WTC11 (cell line): Measurements from ENCODE around the gene EXOSC2. TPM values are rescaled to one million over a fixed set of nuclear protein-coding genes. Genes with fewer than 3 reads are reported as not detected.

Source experiments
- ATAC-seq: fragments of 200-7000 bp; cut with Tn5 transposase; 2 replicates; pipeline ENCODE4 v1.10.0; 2021; ENCODE audit warnings: mild to moderate bottlenecking, moderate library complexity
- CTCF ChIA-PET: fragments of 300-600 bp; sonication (Branson Sonifier 250); formaldehyde crosslinking; loops from one replicate; lab custom pipeline; 2021; ENCODE audit warnings: antibody characterized with exemption; lab: Charles Lee
- POLR2A ChIA-PET: fragments of 350-600 bp; sonication (Branson Sonifier 250); formaldehyde crosslinking; loops from one replicate; lab custom pipeline; 2021; ENCODE audit warnings: antibody characterized with exemption; lab: Charles Lee
- DNase-seq: peaks from one replicate; pipeline ENCODE4 v3.0.0; 2021; ENCODE audit warnings: low spot score
- H3K27ac Mint-ChIP-seq: 2 replicates; pipeline ENCODE4 v1.8.0; 2021; ENCODE audit warnings: mixed read lengths
- H3K27me3 Mint-ChIP-seq: 2 replicates; pipeline ENCODE4 v1.8.0; 2021; ENCODE audit warnings: low read depth, mild to moderate bottlenecking, moderate library complexity, mixed read lengths
- H3K36me3 Mint-ChIP-seq: 2 replicates; pipeline ENCODE4 v1.8.0; 2021; ENCODE audit warnings: mixed read lengths
- H3K4me1 Mint-ChIP-seq: 2 replicates; pipeline ENCODE4 v1.8.0; 2022; ENCODE audit warnings: mixed read lengths
- H3K4me3 Mint-ChIP-seq: 2 replicates; pipeline ENCODE4 v1.8.0; 2021; ENCODE audit warnings: mild to moderate bottlenecking, moderate library complexity, mixed read lengths
- H3K9me3 Mint-ChIP-seq: 2 replicates; pipeline ENCODE4 v1.8.0; 2021; ENCODE audit warnings: mixed read lengths
- ELF4 ChIP-seq: sonication (generic); formaldehyde crosslinking; IDR thresholded peaks from 2 replicates; pipeline ENCODE4 v1.8.1; 2022; ENCODE audit warnings: low read depth, mild to moderate bottlenecking, moderate library complexity, missing genetic modification reagents
- ETV6 ChIP-seq: sonication (generic); formaldehyde crosslinking; IDR thresholded peaks from 2 replicates; pipeline ENCODE4 v1.8.1; 2022; ENCODE audit warnings: mild to moderate bottlenecking, missing genetic modification reagents
- GABPB1 ChIP-seq: sonication (generic); formaldehyde crosslinking; IDR thresholded peaks from 2 replicates; pipeline ENCODE4 v1.8.1; 2023; ENCODE audit warnings: mild to moderate bottlenecking, missing genetic modification reagents
- JAZF1 ChIP-seq: fragments of 250-450 bp; sonication (Bioruptor Pico); IDR thresholded peaks from 2 replicates; pipeline ENCODE4 v1.9.0; 2021; ENCODE audit warnings: moderate library complexity, mild to moderate bottlenecking, inconsistent platforms
- MXD4 ChIP-seq: fragments of 250-450 bp; sonication (Bioruptor Pico); IDR thresholded peaks from 2 replicates; pipeline ENCODE4 v1.8.0; 2021; ENCODE audit warnings: mild to moderate bottlenecking, moderate library complexity, borderline replicate concordance
- NFE2L1 ChIP-seq: sonication (generic); formaldehyde crosslinking; IDR thresholded peaks from 2 replicates; pipeline ENCODE4 v1.8.1; 2023; ENCODE audit warnings: missing genetic modification reagents
- NR1H2 ChIP-seq: sonication (generic); formaldehyde crosslinking; IDR thresholded peaks from 2 replicates; pipeline ENCODE4 v1.9.0; 2021; ENCODE audit warnings: mild to moderate bottlenecking, moderate library complexity, missing genetic modification reagents
- NR3C1 ChIP-seq: sonication (generic); formaldehyde crosslinking; conservative IDR thresholded peaks from 2 replicates; pipeline ENCODE4 v1.8.1; 2023; ENCODE audit warnings: low read depth, mild to moderate bottlenecking, missing genetic modification reagents
- RELA ChIP-seq: sonication (generic); formaldehyde crosslinking; IDR thresholded peaks from 2 replicates; pipeline ENCODE4 v1.8.1; 2022; ENCODE audit warnings: missing genetic modification reagents, mild to moderate bottlenecking, borderline replicate concordance
- TCF7 ChIP-seq: sonication (generic); formaldehyde crosslinking; IDR thresholded peaks from 2 replicates; pipeline ENCODE4 v1.8.0; 2022; ENCODE audit warnings: mild to moderate bottlenecking, low read depth, missing genetic modification reagents, moderate library complexity
- TEAD1 ChIP-seq: sonication (generic); formaldehyde crosslinking; IDR thresholded peaks from 2 replicates; pipeline ENCODE4 v1.8.0; 2022; ENCODE audit warnings: mild to moderate bottlenecking, missing genetic modification reagents
- ZNF219 ChIP-seq: sonication (generic); formaldehyde crosslinking; IDR thresholded peaks from 2 replicates; pipeline ENCODE4 v1.8.0; 2023; ENCODE audit warnings: missing genetic modification reagents, mild to moderate bottlenecking, borderline replicate concordance
- ZNF263 ChIP-seq: sonication (generic); formaldehyde crosslinking; IDR thresholded peaks from 2 replicates; pipeline ENCODE4 v1.8.1; 2022; ENCODE audit warnings: low read depth, mild to moderate bottlenecking, moderate library complexity, missing genetic modification reagents
- ZNF317 ChIP-seq: sonication (generic); formaldehyde crosslinking; IDR thresholded peaks from 2 replicates; pipeline ENCODE4 v1.8.1; 2023; ENCODE audit warnings: low read depth, mild to moderate bottlenecking, moderate library complexity, missing genetic modification reagents, borderline replicate concordance
- total RNA-seq: library from RNA; stranded (reverse); gene quantifications from 3 replicates; pipeline ENCODE4 v1.2.3, GENCODE V29; 2021
- TF ChIP-seq, protein P1 (sequence below): sonication (generic); formaldehyde crosslinking; conservative IDR thresholded peaks from 2 replicates; pipeline ENCODE4 v1.8.1; 2022; ENCODE audit warnings: mild to moderate bottlenecking, missing genetic modification reagents
- TF ChIP-seq, protein P2 (sequence below): sonication (generic); formaldehyde crosslinking; IDR thresholded peaks from 2 replicates; pipeline ENCODE4 v1.8.0; 2022; ENCODE audit warnings: mild to moderate bottlenecking, missing genetic modification reagents
- TF ChIP-seq, protein P3 (sequence below): sonication (generic); formaldehyde crosslinking; IDR thresholded peaks from 2 replicates; pipeline ENCODE4 v1.8.0; 2022; ENCODE audit warnings: mild to moderate bottlenecking, missing genetic modification reagents
- TF ChIP-seq, protein P4 (sequence below): fragments of 250-450 bp; sonication (Bioruptor Pico); IDR thresholded peaks from 2 replicates; pipeline ENCODE4 v1.9.0; 2021; ENCODE audit warnings: mild to moderate bottlenecking
- TF ChIP-seq, protein P5 (sequence below): sonication (generic); formaldehyde crosslinking; IDR thresholded peaks from 2 replicates; pipeline ENCODE4 v1.8.0; 2022; ENCODE audit warnings: mild to moderate bottlenecking, missing genetic modification reagents
- TF ChIP-seq, protein P6 (sequence below): fragments of 200-600 bp; IDR thresholded peaks from 2 replicates; pipeline ENCODE4 v1.8.0; 2022; ENCODE audit warnings: antibody characterized with exemption
- TF ChIP-seq, protein P7 (sequence below): sonication (generic); formaldehyde crosslinking; IDR thresholded peaks from 2 replicates; pipeline ENCODE4 v1.8.1; 2022; ENCODE audit warnings: low read depth, missing genetic modification reagents, borderline replicate concordance

The EXOSC2 gene
- total RNA-seq, 1 experiment from 2014 or later, result 76.1 TPM

DNA sequence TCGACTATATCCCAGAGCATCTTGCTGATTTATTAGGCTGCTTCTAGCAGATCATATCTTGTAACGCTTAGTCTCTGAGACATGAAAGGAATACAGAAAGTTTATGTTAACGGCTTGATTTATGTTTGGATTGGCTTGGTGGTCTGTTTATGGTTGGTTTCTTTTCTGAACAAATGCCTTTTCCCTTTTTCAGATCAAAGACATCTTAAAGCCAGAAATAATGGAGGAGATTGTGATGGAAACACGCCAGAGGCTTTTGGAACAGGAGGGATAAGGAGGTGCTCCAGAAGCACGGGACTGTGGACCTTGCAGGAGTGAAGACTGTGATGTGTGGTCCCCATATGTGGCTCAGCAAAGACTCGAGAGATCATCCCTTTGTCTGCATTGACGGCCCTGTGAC, 9.9 kb downstream of the EXOSC2 start (continued):
- TF ChIP-seq, protein P1, sequence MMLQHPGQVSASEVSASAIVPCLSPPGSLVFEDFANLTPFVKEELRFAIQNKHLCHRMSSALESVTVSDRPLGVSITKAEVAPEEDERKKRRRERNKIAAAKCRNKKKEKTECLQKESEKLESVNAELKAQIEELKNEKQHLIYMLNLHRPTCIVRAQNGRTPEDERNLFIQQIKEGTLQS (CRISPR knock-in tag), result no peak
- no peak for TF ChIP-seq ZNF263 (CRISPR knock-in tag)

DNA sequence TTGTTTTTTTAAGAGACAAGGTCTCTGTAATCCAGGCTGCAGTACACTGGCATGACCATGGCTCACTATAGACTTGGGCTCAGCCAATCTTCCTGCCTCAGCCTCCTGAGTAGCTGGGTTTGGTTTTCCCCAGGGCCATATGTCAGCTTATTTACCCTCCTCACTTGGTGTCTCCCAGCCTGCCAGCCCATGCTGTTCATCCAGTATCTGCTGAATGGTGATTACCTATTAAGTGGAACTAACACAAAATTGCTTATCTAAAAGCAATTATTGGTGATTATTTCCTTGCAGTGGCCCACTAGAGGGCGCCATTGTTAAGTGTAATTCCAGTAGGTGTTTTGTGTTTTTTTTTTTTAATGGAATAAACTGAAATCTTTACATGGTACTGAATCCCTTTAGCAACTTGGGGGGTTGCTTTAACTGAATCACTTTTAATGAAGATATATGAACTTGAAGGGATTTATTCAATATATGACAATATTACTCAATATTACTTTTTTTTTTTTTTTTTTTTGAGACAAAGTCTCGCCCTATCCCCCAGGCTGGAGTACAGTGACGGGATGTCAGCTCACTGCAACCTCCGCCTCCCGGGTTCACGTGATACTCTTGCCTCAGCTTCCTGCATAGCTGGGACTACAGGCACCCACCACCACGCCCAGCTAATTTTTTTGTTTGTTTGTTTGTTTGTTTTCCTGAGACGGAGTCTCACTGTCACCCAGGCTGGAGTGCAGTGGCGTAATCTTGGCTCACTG, 13.8 kb downstream of the EXOSC2 start:
- ATAC-seq (peak; percentile 50), DNase-seq (peak; percentile 70)
- Mint-ChIP-seq H3K27me3 (no peaks in the 10 kb centered on the region), H3K36me3 (peaks cover 33% of the 10 kb centered on the region), H3K27ac (peak overlapping the region; percentile 91), H3K4me1 (peaks cover 3% of the 10 kb centered on the region; the same call in 1 of the 2 replicates), H3K9me3 (no peaks in the 10 kb centered on the region), H3K4me3 (no peak overlapping the region)
- ChIA-PET POLR2A (interaction anchor here (0.6 to 0.7 kb wide), 2 partner anchors 90 to 225 kb away, joined by 3 to 5 read pairs; no protein-coding TSS in a partner anchor), CTCF (interaction anchor here (0.6 to 6.2 kb wide), 14 partner anchors 8 to 377 kb away, joined by 3 to 83 read pairs (median 4); partner anchors contain the start of gene EXOSC2)
- no peak for TF ChIP-seq TEAD1 (CRISPR knock-in tag)
- TF ChIP-seq ELF4 (CRISPR knock-in tag), result no peak
- TF ChIP-seq, protein P2, sequence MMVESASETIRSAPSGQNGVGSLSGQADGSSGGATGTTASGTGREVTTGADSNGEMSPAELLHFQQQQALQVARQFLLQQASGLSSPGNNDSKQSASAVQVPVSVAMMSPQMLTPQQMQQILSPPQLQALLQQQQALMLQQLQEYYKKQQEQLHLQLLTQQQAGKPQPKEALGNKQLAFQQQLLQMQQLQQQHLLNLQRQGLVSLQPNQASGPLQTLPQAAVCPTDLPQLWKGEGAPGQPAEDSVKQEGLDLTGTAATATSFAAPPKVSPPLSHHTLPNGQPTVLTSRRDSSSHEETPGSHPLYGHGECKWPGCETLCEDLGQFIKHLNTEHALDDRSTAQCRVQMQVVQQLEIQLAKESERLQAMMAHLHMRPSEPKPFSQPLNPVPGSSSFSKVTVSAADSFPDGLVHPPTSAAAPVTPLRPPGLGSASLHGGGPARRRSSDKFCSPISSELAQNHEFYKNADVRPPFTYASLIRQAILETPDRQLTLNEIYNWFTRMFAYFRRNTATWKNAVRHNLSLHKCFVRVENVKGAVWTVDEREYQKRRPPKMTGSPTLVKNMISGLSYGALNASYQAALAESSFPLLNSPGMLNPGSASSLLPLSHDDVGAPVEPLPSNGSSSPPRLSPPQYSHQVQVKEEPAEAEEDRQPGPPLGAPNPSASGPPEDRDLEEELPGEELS (CRISPR knock-in tag), result no peak
- TF ChIP-seq, protein P3, sequence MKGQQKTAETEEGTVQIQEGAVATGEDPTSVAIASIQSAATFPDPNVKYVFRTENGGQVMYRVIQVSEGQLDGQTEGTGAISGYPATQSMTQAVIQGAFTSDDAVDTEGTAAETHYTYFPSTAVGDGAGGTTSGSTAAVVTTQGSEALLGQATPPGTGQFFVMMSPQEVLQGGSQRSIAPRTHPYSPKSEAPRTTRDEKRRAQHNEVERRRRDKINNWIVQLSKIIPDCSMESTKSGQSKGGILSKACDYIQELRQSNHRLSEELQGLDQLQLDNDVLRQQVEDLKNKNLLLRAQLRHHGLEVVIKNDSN (CRISPR knock-in tag), result 0 out of 2 replicates have a peak, but pooled peaks have one; percentile 14
- TF ChIP-seq, protein P4, sequence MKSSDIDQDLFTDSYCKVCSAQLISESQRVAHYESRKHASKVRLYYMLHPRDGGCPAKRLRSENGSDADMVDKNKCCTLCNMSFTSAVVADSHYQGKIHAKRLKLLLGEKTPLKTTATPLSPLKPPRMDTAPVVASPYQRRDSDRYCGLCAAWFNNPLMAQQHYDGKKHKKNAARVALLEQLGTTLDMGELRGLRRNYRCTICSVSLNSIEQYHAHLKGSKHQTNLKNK (CRISPR knock-in tag), result no peak
- no peak for TF ChIP-seq MXD4
- TF ChIP-seq, protein P5, sequence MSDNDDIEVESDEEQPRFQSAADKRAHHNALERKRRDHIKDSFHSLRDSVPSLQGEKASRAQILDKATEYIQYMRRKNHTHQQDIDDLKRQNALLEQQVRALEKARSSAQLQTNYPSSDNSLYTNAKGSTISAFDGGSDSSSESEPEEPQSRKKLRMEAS (CRISPR knock-in tag), result no peak
- no peak for TF ChIP-seq ETV6 (CRISPR knock-in tag)
- TF ChIP-seq, protein P6, sequence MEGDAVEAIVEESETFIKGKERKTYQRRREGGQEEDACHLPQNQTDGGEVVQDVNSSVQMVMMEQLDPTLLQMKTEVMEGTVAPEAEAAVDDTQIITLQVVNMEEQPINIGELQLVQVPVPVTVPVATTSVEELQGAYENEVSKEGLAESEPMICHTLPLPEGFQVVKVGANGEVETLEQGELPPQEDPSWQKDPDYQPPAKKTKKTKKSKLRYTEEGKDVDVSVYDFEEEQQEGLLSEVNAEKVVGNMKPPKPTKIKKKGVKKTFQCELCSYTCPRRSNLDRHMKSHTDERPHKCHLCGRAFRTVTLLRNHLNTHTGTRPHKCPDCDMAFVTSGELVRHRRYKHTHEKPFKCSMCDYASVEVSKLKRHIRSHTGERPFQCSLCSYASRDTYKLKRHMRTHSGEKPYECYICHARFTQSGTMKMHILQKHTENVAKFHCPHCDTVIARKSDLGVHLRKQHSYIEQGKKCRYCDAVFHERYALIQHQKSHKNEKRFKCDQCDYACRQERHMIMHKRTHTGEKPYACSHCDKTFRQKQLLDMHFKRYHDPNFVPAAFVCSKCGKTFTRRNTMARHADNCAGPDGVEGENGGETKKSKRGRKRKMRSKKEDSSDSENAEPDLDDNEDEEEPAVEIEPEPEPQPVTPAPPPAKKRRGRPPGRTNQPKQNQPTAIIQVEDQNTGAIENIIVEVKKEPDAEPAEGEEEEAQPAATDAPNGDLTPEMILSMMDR, result peak; percentile 80
- no peak for TF ChIP-seq GABPB1 (CRISPR knock-in tag)
- TF ChIP-seq ZNF317 (CRISPR knock-in tag), result no peak
- no peak for TF ChIP-seq NR1H2
- TF ChIP-seq ZNF219 (CRISPR knock-in tag), result no peak
- TF ChIP-seq JAZF1, result no peak

DNA sequence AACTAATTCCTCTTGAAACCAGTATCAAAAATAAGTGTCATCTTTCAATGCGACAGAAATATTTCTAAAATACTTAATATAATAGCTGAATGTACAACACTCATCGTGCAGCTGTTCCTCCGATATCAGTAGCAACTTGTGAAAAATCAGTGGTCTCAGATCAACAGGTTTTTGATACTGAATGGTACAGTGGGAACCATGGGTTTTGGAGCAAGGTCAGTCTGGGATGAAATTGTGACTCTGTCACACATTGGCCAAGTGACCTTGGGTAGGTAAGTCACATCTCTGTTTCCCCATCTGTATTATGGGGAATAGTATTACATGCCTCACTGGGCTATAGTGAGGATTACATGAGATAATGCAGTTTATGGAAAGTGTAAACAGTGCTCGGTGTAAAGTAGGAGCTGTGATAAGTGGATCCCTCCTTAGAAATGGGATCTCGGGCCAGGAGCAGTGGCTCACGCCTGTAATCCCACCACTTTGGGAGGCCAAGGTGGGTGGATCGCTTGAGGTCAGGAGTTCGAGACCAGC, 17.3 kb downstream of the EXOSC2 start:
- H3K9me3 Mint-ChIP-seq, result no peaks in the 10 kb centered on the region
- DNase-seq, result no peak
- no peak for TF ChIP-seq TCF7 (CRISPR knock-in tag)
- TF ChIP-seq, protein P7, sequence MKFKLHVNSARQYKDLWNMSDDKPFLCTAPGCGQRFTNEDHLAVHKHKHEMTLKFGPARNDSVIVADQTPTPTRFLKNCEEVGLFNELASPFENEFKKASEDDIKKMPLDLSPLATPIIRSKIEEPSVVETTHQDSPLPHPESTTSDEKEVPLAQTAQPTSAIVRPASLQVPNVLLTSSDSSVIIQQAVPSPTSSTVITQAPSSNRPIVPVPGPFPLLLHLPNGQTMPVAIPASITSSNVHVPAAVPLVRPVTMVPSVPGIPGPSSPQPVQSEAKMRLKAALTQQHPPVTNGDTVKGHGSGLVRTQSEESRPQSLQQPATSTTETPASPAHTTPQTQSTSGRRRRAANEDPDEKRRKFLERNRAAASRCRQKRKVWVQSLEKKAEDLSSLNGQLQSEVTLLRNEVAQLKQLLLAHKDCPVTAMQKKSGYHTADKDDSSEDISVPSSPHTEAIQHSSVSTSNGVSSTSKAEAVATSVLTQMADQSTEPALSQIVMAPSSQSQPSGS, result no peak
- no peak for TF ChIP-seq RELA (CRISPR knock-in tag)
- TF ChIP-seq NFE2L1 (CRISPR knock-in tag), result no peak
- no peak for TF ChIP-seq NR3C1

More for the DNA sequence above, 17.3 kb downstream of the EXOSC2 start:
- H3K27me3 Mint-ChIP-seq, result no peaks in the 10 kb centered on the region
- H3K36me3 Mint-ChIP-seq, result peaks cover 5% of the 10 kb centered on the region; the same call in 1 of the 2 replicates
- H3K4me3 Mint-ChIP-seq, result no peak overlapping the region
- ATAC-seq, result no peak
- CTCF ChIA-PET, result interaction anchor here (0.7 to 6.2 kb wide), 5 partner anchors 10 to 287 kb away, joined by 3 to 83 read pairs (median 7); no protein-coding TSS in a partner anchor
- POLR2A ChIA-PET, result no interaction called here
- H3K27ac Mint-ChIP-seq, result peak overlapping the region; percentile 45; the same call in 1 of the 2 replicates
- H3K4me1 Mint-ChIP-seq, result peaks cover 26% of the 10 kb centered on the region
